HL-60 (cell line): ENCODE results near the gene XPNPEP2.
A peak's percentile ranks its signal among the peaks of the same experiment; 100 is the strongest.

Experiments used
- DNase-seq, 2 experiments: peaks; one replicate each; pipeline ENCODE4 v3.0.0-alpha.2; 2010 to 2020; ENCODE audit warnings: low read depth in 1 of 2, low spot score in 1 of 2
- H3K27ac ChIP-seq: fragments of 250-450 bp; sonication (Bioruptor Pico); replicated peaks from 2 replicates; pipeline ENCODE4 v1.5.1; 2020; ENCODE audit warnings: mild to moderate bottlenecking, moderate library complexity
- H3K27me3 ChIP-seq: fragments of 250-450 bp; sonication (Bioruptor Pico); 2 replicates; pipeline ENCODE4 v1.5.1; 2021; ENCODE audit warnings: mild to moderate bottlenecking, moderate library complexity; ENCODE audit not compliant: insufficient read depth, poor library complexity, severe bottlenecking
- H3K4me3 ChIP-seq: replicated peaks from 2 replicates; pipeline ENCODE4 v1.5.1; 2011; ENCODE audit warnings: mild to moderate bottlenecking, control low read depth, low read length; ENCODE audit not compliant: insufficient read depth
- CTCF ChIP-seq: IDR thresholded peaks from one replicate; pipeline ENCODE4 v1.5.1; 2011; ENCODE audit warnings: low read length, control low read depth, inconsistent platforms; ENCODE audit not compliant: insufficient read depth
- GABPA ChIP-seq: IDR thresholded peaks from 2 replicates; pipeline ENCODE4 v1.6.1; 2012; ENCODE audit warnings: low read depth
- POLR2AphosphoS5 ChIP-seq: IDR thresholded peaks from 2 replicates; pipeline ENCODE4 v1.6.1; 2012; ENCODE audit warnings: low read depth
- REST ChIP-seq: IDR thresholded peaks from 2 replicates; pipeline ENCODE4 v1.6.1; 2012; ENCODE audit warnings: low read depth; ENCODE audit not compliant: insufficient replicate concordance
- SPI1 ChIP-seq: IDR thresholded peaks from 2 replicates; pipeline ENCODE4 v1.6.1; 2012; ENCODE audit warnings: low read depth, mild to moderate bottlenecking, borderline replicate concordance

XPNPEP2 gene

GRCh38 chrX:129780441-129781105, 41.8 kb downstream of the XPNPEP2 start:
- Histone ChIP-seq H3K4me3 (peak overlapping the region; percentile 62), H3K27me3 (no peaks in the 10 kb centered on the region), H3K27ac (peak overlapping the region; percentile 90)
- TF ChIP-seq POLR2AphosphoS5 (no peak), GABPA (no peak), CTCF (no peak), REST (no peak), SPI1 (no peak)
- no peak for DNase-seq

GRCh38 chrX:129781134-129781672, 42.4 kb downstream of the XPNPEP2 start:
- DNase-seq, result peak; percentile 54 to 89
- Histone ChIP-seq H3K27ac (peak overlapping the region; percentile 90), H3K4me3 (peak overlapping the region; percentile 62), H3K27me3 (no peaks in the 10 kb centered on the region)
- no peak for TF ChIP-seq CTCF
- no peak for TF ChIP-seq GABPA
- TF ChIP-seq POLR2AphosphoS5, result no peak
- TF ChIP-seq SPI1, result peak; percentile 70; the same call in 1 of the 2 replicates
- TF ChIP-seq REST, result no peak

- DNase-seq, result no peak
- Histone ChIP-seq H3K4me3 (peak overlapping the region; percentile 31), H3K27ac (peak overlapping the region; percentile 37), H3K27me3 (no peaks in the 10 kb centered on the region)
- TF ChIP-seq CTCF (no peak), REST (peak; percentile 84), SPI1 (no peak), GABPA (no peak), POLR2AphosphoS5 (no peak)
These were observed 43.1 kb downstream of the XPNPEP2 start for GRCh38 chrX:129781680-129782495.
